ENCODE results near the gene CLSTN2.
"Not testable (repeated sequence)": the region's sequence is repeated elsewhere in the genome, so short reads cannot be mapped to it uniquely, and the experiment has no call there.

The CLSTN2 gene

DNA sequence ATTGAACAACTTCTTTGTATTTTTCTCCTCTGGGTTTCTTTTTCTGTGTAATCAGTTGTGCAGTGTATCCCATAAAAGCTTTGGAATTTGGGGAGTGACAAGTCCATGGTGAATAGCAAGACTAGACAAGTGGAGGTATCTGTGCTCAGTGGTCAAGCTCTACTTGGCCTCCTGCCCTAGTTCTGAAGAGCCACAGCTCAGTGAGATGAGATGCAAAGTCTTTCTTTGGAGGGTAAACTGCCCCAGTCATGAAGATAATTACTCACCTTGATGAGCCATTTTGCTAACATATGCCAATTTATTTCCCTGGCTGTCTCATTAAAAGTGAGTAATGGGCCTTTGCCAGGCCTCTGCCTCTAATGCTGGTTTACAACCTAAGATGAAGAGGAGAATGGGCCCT lies 471.7 kb downstream of the CLSTN2 start:
- FAIRE-seq, result no peak
- DNase-seq (ENCODE audit: low spot score), result no peak

- no peak for FAIRE-seq
Observed at GRCh38 chr3:140408252-140408651, 473.3 kb downstream of the CLSTN2 start.

GRCh38 chr3:140416666-140417065 lies 481.7 kb downstream of the CLSTN2 start:
- no peak for FAIRE-seq
- no peak for DNase-seq (ENCODE audit: low spot score)

More at GRCh38 chr3:140408252-140408651, 473.3 kb downstream of the CLSTN2 start:
- DNase-seq (ENCODE audit: low spot score), result no peak

GRCh38 chr3:140420621-140421357 lies 485.8 kb downstream of the CLSTN2 start:
- FAIRE-seq, result no peak
- DNase-seq (ENCODE audit: low spot score), result peak; percentile 13

DNA sequence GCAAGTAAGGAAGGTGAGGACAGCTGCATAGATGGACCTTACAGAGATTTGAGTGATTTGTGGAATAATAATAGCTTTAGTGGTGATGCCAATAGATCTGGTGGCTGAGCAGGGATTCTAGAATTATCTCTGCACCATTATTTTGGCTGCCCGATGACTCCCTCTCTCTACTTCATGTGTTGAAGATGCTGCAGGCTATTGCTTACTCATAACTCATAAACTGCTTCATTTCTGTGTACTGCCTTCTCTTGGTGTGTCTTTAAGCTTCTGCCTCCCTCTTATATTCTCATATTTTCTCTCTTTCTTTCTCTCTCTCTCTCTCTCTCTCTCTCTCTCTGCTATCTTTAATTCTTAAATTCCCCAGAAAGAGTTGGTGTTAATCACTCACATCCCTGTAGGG lies 486.9 kb downstream of the CLSTN2 start:
- DNase-seq (ENCODE audit: low spot score) (no peak), FAIRE-seq (no peak)

- DNase-seq (ENCODE audit: low spot score) (no peak), FAIRE-seq (no peak)
Observed at GRCh38 chr3:140423146-140423545, 488.2 kb downstream of the CLSTN2 start.

DNA sequence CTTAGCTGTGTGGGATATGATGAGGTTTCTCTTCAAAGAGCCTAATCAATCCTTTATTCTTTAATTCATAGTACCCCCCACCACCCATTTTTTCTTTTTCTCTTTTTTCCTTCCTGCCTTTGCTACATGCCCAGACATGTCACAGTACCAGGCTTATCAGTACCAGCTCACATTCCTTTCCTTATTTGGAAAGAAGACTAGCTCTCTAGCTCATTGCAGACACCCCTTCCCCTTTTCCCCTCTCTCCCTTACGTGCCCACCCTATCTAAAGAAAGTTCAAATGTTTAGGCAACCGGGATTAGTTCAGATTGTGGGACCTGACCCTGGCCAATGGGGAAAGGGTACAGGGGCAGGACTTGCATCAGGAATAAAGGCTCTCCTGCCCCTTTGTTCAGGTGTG lies 488.6 kb downstream of the CLSTN2 start:
- not testable (repeated sequence) for DNase-seq (ENCODE audit: low spot score); FAIRE-seq

DNA sequence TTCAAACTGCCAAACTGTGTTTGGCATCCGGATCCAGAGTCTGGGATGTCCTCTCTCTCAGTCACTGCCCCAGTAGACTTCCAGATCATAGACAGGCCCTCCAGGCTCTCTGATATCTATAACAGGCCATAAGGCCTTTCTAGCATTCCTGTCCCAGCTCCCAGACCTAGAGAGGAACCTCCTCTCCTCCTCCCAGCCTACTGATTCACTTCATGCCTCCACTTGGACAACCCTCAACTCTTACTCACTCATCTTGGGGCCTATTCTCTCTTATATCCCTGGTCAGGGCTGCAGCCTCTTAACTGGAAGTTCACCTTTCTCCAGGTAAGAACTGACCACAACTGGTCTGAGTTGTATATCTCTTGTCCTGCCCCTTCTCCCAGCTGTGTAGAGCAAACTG lies 489.2 kb downstream of the CLSTN2 start:
- no peak for FAIRE-seq
- DNase-seq (ENCODE audit: low spot score), result no peak

DNA sequence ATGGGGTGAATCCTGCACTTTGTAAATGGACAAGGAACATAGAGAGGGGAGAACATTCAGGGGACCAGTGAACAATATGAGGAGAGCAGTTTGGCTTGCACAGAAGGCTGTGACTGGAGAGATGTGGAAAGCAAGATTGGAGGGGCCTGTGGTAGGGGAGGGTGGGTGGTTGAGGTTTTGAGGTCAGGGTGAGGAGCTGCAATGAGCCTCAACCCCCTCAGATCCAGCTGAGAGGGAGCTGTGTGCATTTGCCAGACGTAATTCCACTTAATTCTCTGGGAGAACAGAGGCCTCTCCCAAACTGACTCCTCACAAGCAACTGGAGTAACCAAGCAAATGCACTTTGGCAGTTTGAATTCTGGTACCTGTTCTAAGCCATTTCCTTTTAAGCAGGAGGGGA lies 489.7 kb downstream of the CLSTN2 start:
- DNase-seq (ENCODE audit: low spot score) (no peak), FAIRE-seq (no peak)

DNA sequence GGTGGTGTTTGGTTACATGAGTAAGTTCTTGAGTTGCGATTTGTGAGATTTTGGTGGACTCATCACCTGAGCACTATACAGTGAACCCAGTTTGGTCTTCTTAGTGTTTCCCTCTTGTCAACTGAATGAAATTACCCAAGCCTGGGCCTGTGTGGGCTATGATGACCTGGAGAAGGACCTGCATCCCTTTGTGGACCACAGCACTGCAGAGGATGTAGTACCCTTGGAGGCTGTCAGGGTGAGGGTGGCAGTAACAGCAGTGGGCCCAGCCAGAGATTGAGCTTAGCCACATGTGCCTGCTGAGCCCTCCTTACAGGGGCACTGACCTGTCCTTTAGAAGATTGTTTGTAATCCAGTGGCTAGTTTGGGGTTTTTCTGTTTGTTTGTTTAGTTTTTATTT lies 492.8 kb downstream of the CLSTN2 start:
- DNase-seq (ENCODE audit: low spot score) (no peak), FAIRE-seq (no peak)

- no peak for DNase-seq (ENCODE audit: low spot score)
- FAIRE-seq, result no peak
Observed at GRCh38 chr3:140428380-140428779, 493.4 kb downstream of the CLSTN2 start.

- no peak for FAIRE-seq
- DNase-seq (ENCODE audit: low spot score), result no peak
Observed at GRCh38 chr3:140429791-140430190, 494.8 kb downstream of the CLSTN2 start.

DNA sequence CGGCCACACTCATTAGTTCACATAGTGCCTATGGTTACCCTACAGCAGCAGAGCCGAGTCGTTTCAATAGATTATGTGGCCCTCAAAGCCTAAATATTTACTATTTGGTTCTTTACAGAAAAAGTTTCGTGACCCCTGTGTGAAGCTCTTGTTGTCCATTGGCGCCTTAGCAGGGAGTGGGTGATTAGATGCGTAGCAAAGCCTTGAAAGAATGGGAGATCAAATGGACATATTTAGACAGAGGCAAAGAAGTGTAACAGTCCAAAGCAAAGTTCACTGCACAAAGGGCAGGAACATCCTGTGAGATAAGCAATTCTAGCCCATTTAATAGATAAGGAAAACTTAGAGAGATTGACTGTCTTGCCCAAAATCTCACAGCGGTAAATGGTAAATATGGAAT lies 495.5 kb downstream of the CLSTN2 start:
- FAIRE-seq (no peak), DNase-seq (ENCODE audit: low spot score) (no peak)

DNA sequence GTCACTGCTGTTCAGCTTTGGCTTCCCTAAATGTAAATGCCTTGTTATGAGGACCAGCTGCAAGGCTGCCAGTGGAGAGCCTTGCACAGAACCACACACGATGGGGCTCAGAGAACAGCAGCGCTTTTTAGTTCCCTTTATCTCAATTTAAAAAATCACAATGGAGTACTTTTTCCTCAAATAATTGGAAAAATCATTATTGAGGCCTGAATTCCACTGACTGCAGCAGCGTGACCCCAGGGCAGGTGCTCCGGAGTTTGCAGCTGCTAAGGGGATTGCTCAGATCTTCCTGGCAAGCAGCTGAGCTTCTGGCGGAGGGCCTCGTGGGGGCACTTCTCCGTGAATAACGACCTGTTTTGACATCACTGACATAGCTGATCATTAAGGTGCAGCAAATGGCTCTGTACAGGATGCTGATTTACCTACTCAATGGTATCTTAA lies 497.3 kb downstream of the CLSTN2 start:
- DNase-seq (ENCODE audit: low spot score), result no peak
- FAIRE-seq, result no peak

GRCh38 chr3:140433431-140433830 lies 498.4 kb downstream of the CLSTN2 start:
- DNase-seq (ENCODE audit: low spot score) (no peak), FAIRE-seq (no peak)

DNA sequence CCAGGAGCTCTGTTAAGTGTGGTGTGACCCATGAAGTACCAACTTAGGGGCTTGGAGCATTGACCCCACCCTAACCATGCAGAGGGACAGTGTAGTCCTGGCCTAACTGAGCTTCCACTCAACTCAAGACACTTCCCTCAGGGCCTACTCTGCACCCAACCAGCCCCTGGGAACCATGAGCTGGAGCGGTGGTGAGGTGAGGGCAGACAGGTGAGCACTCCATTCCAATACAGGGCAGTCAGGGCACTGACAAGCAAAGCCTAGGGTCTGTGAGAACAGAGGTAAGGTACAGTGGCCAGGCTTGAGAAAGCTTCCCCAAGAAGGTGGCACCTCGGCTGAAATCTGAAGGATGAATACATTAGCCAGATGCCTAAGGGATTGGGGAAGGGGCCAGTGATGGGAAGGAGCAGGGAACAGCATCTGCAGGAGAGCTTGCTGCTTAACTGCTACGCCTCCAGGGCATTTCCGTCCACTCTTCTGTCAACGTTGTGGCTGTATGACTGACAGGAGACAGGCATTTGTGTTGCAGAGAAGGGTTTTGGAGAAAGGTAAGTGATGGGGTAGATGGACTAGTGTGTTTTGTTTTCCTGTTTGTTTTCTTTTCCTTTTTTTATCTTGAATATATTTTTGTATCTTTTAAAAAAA lies 499.4 kb downstream of the CLSTN2 start:
- FAIRE-seq (no peak), DNase-seq (ENCODE audit: low spot score) (no peak)

DNA sequence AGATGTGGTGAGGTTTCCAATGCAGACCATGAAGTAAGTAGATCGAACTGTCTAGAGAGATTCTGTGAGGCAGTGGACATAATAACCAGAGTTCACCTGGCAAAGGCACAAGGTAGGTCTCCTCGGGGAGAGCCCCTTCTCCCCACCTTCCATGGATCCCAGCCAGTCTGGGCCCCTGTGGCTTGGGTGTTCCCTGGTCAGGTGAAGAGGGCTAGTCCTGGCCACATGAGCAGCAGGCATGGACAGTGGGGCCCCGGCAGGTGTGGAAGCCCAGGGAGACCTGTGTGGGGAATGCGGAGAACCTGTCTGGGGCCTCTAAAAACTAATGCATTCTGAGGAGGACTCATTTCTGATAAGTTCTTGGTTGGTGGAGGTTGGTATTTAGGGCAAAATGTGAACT lies 501.4 kb downstream of the CLSTN2 start:
- DNase-seq (ENCODE audit: low spot score) (no peak), FAIRE-seq (no peak)

DNA sequence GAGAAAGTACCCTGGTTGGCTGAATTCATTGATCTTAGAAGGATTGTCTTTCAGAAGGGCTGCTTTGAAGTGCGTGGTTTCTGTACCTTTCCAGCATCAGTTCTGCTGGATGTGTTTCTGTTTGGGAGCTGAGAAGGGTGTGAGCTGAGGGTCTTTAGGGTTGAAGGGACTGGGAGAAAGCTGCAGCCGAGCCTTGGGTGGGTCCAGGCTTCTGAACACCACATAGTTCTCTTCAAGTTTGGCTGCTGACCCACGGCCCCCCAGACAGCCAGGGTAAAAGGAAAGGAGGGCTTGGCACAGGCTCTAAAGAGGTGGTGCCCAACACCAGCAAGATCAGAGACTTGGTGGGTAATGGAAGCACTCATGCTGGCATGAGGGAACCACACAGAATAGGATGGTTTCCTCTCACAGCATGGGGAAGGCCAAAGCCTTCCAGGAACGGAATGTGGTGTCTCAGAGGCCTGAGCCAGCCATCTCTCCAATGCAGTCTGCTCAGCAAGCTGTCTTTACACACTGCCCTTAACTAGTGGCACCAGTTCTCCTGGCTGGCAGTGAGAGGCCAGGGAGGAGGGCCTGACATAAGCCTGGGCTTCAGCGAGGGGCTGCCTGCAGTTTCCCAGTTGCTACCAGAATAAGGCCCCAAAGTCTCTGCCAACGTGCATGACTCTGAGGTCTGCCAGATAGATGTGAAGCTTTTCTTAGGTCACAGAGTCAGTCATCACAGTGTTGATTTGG lies 503.9 kb downstream of the CLSTN2 start:
- DNase-seq (ENCODE audit: low spot score) (no peak), FAIRE-seq (no peak)

DNA sequence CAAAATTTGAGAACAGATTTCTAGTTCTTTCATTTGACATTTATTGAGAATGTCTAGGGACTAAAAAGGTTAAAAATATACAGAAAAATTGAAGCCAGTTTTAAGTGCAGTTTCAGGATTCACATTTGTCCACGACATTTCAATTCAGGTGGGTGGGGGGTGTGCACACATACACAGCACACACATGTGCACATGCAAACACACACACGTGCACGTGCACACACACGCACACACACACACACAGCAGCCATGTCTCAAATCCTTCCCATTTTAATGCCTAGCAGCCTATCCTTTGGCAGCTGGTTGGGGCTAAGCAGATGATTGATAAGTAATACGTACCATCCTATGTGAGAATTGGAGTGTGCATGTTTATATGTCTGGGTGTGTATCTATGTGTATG lies 504.5 kb downstream of the CLSTN2 start:
- no peak for FAIRE-seq

DNA sequence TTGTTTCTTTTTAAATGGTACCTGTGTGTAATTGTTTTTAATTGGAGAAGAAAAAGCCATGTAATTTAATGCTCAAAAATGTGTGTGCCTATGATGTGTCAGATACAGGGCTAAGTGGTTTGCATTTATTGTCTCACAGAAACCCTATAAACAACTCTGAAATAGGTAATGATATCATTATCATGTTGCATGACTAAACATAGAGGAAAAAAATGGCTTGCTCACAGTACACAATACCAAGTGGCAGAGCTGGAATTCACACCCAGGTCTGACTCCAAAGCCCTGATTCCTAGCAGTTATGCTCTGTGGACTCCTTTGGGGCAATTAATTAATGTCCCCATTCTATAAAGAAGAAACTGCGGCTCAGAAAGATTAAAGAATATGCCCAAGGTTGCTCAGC lies 505.5 kb downstream of the CLSTN2 start:
- FAIRE-seq (no peak), DNase-seq (ENCODE audit: low spot score) (no peak)

More for the DNA sequence above, 504.5 kb downstream of the CLSTN2 start:
- DNase-seq (ENCODE audit: low spot score), result no peak

GRCh38 chr3:140441006-140441405 lies 506.0 kb downstream of the CLSTN2 start:
- DNase-seq (ENCODE audit: low spot score) (peak; percentile 51), FAIRE-seq (peak; percentile 93)

DNA sequence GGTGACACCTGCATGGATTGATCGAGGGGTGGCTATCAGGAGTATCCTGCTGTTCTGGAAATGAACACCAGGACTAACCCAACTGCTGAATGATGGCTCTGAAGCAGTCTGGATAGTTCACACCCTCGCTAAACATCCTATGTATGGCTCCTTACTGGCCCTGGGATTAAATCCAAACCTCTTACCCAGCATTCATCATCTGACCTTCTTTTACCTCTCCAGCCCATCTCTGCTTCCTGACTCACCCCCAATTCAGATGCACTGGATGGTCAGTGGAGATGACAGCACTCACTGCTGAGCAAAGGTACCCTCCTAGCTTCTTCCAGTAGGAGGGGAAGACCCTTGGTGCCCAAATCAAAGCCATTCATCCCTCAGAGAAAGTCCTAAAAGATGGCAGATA lies 507.6 kb downstream of the CLSTN2 start:
- DNase-seq (ENCODE audit: low spot score), result no peak
- FAIRE-seq, result no peak
